ENCODE results near the gene CD2AP. TPM values are rescaled to one million over a fixed set of nuclear protein-coding genes. Genes with fewer than 3 reads are reported as not detected.

CD2AP gene
- total and polyA plus RNA-seq, 2 donors, result 10.1 to 68.3 TPM

- no peak overlapping the region for H3K27ac ChIP-seq (ENCODE audit: low read depth)
- DNase-seq (ENCODE audit: extremely low spot score), result no peak
- H3K4me1 ChIP-seq (ENCODE audit: insufficient read depth), result no peaks in the 10 kb centered on the region
- no peak overlapping the region for H3K4me3 ChIP-seq (ENCODE audit: low read depth, low read length)
- H3K36me3 ChIP-seq (ENCODE audit: insufficient read depth), result no peaks in the 10 kb centered on the region
- WGBS, result 96% methylated on average over 2 of the region's 2 CpGs
These were observed 26.4 kb upstream of the CD2AP start for GRCh38 chr6:47451162-47451561.

GRCh38 chr6:47452899-47453298 is 24.7 kb upstream of the CD2AP start:
- Histone ChIP-seq H3K36me3 (ENCODE audit: insufficient read depth) (no peaks in the 10 kb centered on the region), H3K4me1 (ENCODE audit: insufficient read depth) (no peaks in the 10 kb centered on the region), H3K27ac (ENCODE audit: low read depth) (no peak overlapping the region), H3K4me3 (ENCODE audit: low read depth, low read length) (no peak overlapping the region)
- no peak for DNase-seq (ENCODE audit: extremely low spot score)
- 66% methylated on average over 2 of the region's 2 CpGs for WGBS

GRCh38 chr6:47453372-47453936 is 24.1 kb upstream of the CD2AP start:
- WGBS, result 92% methylated on average over 4 of the region's 4 CpGs
- Histone ChIP-seq H3K36me3 (ENCODE audit: insufficient read depth) (no peaks in the 10 kb centered on the region), H3K4me1 (ENCODE audit: insufficient read depth) (no peaks in the 10 kb centered on the region), H3K4me3 (ENCODE audit: low read depth, low read length) (no peak overlapping the region), H3K27ac (ENCODE audit: low read depth) (no peak overlapping the region)
- no peak for DNase-seq (ENCODE audit: extremely low spot score)

- H3K4me3 ChIP-seq (ENCODE audit: low read depth, low read length), result no peak overlapping the region
- no peaks in the 10 kb centered on the region for H3K36me3 ChIP-seq (ENCODE audit: insufficient read depth)
- H3K4me1 ChIP-seq (ENCODE audit: insufficient read depth), result no peaks in the 10 kb centered on the region
- no peak for DNase-seq (ENCODE audit: extremely low spot score)
- H3K27ac ChIP-seq (ENCODE audit: low read depth), result no peak overlapping the region
- 91% methylated on average over 6 of the region's 6 CpGs for WGBS
These were observed 22.7 kb upstream of the CD2AP start for GRCh38 chr6:47454713-47455396.

- H3K4me1 ChIP-seq (ENCODE audit: insufficient read depth), result no peaks in the 10 kb centered on the region
- DNase-seq (ENCODE audit: extremely low spot score), result no peak
- H3K27ac ChIP-seq (ENCODE audit: low read depth), result no peak overlapping the region
- no peak overlapping the region for H3K4me3 ChIP-seq (ENCODE audit: low read depth, low read length)
- WGBS, result 75% methylated on average over 4 of the region's 4 CpGs
- H3K36me3 ChIP-seq (ENCODE audit: insufficient read depth), result no peaks in the 10 kb centered on the region
These were observed 21.9 kb upstream of the CD2AP start for GRCh38 chr6:47455533-47456209.

- H3K4me3 ChIP-seq (ENCODE audit: low read depth, low read length), result no peak overlapping the region
- no peak for DNase-seq (ENCODE audit: extremely low spot score)
- H3K4me1 ChIP-seq (ENCODE audit: insufficient read depth), result no peaks in the 10 kb centered on the region
- H3K36me3 ChIP-seq (ENCODE audit: insufficient read depth), result no peaks in the 10 kb centered on the region
- H3K27ac ChIP-seq (ENCODE audit: low read depth), result no peak overlapping the region
- 44% methylated on average over 2 of the region's 2 CpGs for WGBS
These were observed 21.0 kb upstream of the CD2AP start for GRCh38 chr6:47456536-47456975.

- WGBS, result 92% methylated on average over 2 of the region's 2 CpGs
These were observed 20.2 kb upstream of the CD2AP start for GRCh38 chr6:47457370-47457769.

GRCh38 chr6:47464052-47464451 is 13.5 kb upstream of the CD2AP start:
- 74% methylated on average over 1 of the region's 1 CpG for WGBS
- no peak overlapping the region for H3K4me3 ChIP-seq (ENCODE audit: low read depth, low read length)

More at GRCh38 chr6:47457370-47457769, 20.2 kb upstream of the CD2AP start:
- H3K4me1 ChIP-seq (ENCODE audit: insufficient read depth), result no peaks in the 10 kb centered on the region
- H3K4me3 ChIP-seq (ENCODE audit: low read depth, low read length), result no peak overlapping the region
- no peak for DNase-seq (ENCODE audit: extremely low spot score)
- H3K27ac ChIP-seq (ENCODE audit: low read depth), result no peak overlapping the region
- H3K36me3 ChIP-seq (ENCODE audit: insufficient read depth), result no peaks in the 10 kb centered on the region

GRCh38 chr6:47465117-47465516 is 12.5 kb upstream of the CD2AP start:
- Histone ChIP-seq H3K4me3 (ENCODE audit: low read depth, low read length) (no peak overlapping the region), H3K27ac (ENCODE audit: low read depth) (no peak overlapping the region), H3K4me1 (ENCODE audit: insufficient read depth) (no peaks in the 10 kb centered on the region), H3K36me3 (ENCODE audit: insufficient read depth) (no peaks in the 10 kb centered on the region)
- 68% methylated on average over 1 of the region's 1 CpG for WGBS
- DNase-seq (ENCODE audit: extremely low spot score), result no peak

More at GRCh38 chr6:47464052-47464451, 13.5 kb upstream of the CD2AP start:
- no peak overlapping the region for H3K27ac ChIP-seq (ENCODE audit: low read depth)
- no peaks in the 10 kb centered on the region for H3K4me1 ChIP-seq (ENCODE audit: insufficient read depth)
- no peaks in the 10 kb centered on the region for H3K36me3 ChIP-seq (ENCODE audit: insufficient read depth)
- DNase-seq (ENCODE audit: extremely low spot score), result no peak

- 70% methylated on average over 1 of the region's 1 CpG for WGBS
- no peak for DNase-seq (ENCODE audit: extremely low spot score)
- no peaks in the 10 kb centered on the region for H3K36me3 ChIP-seq (ENCODE audit: insufficient read depth)
- H3K27ac ChIP-seq (ENCODE audit: low read depth), result no peak overlapping the region
- H3K4me3 ChIP-seq (ENCODE audit: low read depth, low read length), result no peak overlapping the region
- no peaks in the 10 kb centered on the region for H3K4me1 ChIP-seq (ENCODE audit: insufficient read depth)
These were observed 5.7 kb upstream of the CD2AP start for GRCh38 chr6:47471911-47472310.

GRCh38 chr6:47473791-47474346 is 3.7 kb upstream of the CD2AP start:
- 78% methylated on average over 1 of the region's 1 CpG for WGBS

GRCh38 chr6:47475319-47475816 is 2.2 kb upstream of the CD2AP start:
- Histone ChIP-seq H3K36me3 (ENCODE audit: insufficient read depth) (no peaks in the 10 kb centered on the region), H3K4me3 (ENCODE audit: low read depth, low read length) (no peak overlapping the region), H3K4me1 (ENCODE audit: insufficient read depth) (no peaks in the 10 kb centered on the region), H3K27ac (ENCODE audit: low read depth) (no peak overlapping the region)
- 95% methylated on average over 5 of the region's 5 CpGs for WGBS
- no peak for DNase-seq (ENCODE audit: extremely low spot score)

More at GRCh38 chr6:47473791-47474346, 3.7 kb upstream of the CD2AP start:
- H3K36me3 ChIP-seq (ENCODE audit: insufficient read depth), result no peaks in the 10 kb centered on the region
- no peak for DNase-seq (ENCODE audit: extremely low spot score)
- no peak overlapping the region for H3K27ac ChIP-seq (ENCODE audit: low read depth)
- no peaks in the 10 kb centered on the region for H3K4me1 ChIP-seq (ENCODE audit: insufficient read depth)
- H3K4me3 ChIP-seq (ENCODE audit: low read depth, low read length), result no peak overlapping the region

- WGBS, result 13% methylated on average over 21 of the region's 21 CpGs
- H3K4me3 ChIP-seq (ENCODE audit: low read depth, low read length), result peak overlapping the region; percentile 83
- DNase-seq (ENCODE audit: extremely low spot score), result peak; percentile 6
- peak overlapping the region; percentile 99 for H3K27ac ChIP-seq (ENCODE audit: low read depth)
- no peaks in the 10 kb centered on the region for H3K36me3 ChIP-seq (ENCODE audit: insufficient read depth)
- no peaks in the 10 kb centered on the region for H3K4me1 ChIP-seq (ENCODE audit: insufficient read depth)
These were observed 650 bp upstream of the CD2AP start for GRCh38 chr6:47476781-47477496.

All from urinary bladder (tissue), 4 donors.